H9 (cell line): ENCODE measurements around the gene NUP88. TPM values are rescaled to one million over a fixed set of nuclear protein-coding genes. Genes with fewer than 3 reads are reported as not detected.

Source experiments
- DNase-seq: peaks from one replicate; pipeline ENCODE4 v3.0.0-alpha.2; 2017
- H2AFZ ChIP-seq: one replicate; pipeline ENCODE4 v1.6.1; 2013; ENCODE audit warnings: mild to moderate bottlenecking, low read length, control low read depth, moderate library complexity
- H2AK5ac ChIP-seq: 2 replicates; pipeline ENCODE4 v1.6.1; 2013; ENCODE audit warnings: low read length, control low read depth, mixed read lengths; ENCODE audit not compliant: insufficient read length
- H2BK120ac ChIP-seq: one replicate; pipeline ENCODE4 v1.6.1; 2013; ENCODE audit warnings: low read depth, mild to moderate bottlenecking, low read length, control low read depth, inconsistent platforms; ENCODE audit not compliant: poor library complexity, severe bottlenecking
- H2BK12ac ChIP-seq: 2 replicates; pipeline ENCODE4 v1.6.1; 2013; ENCODE audit warnings: low read length, control low read depth, mixed read lengths, low read depth; ENCODE audit not compliant: insufficient read length
- H2BK15ac ChIP-seq: 2 replicates; pipeline ENCODE4 v1.6.1; 2013; ENCODE audit warnings: low read depth, low read length, control low read depth
- H2BK20ac ChIP-seq: one replicate; pipeline ENCODE4 v1.6.1; 2013; ENCODE audit warnings: low read depth, mild to moderate bottlenecking, low read length, control low read depth, inconsistent platforms; ENCODE audit not compliant: poor library complexity, severe bottlenecking
- H2BK5ac ChIP-seq: 2 replicates; pipeline ENCODE4 v1.6.1; 2013; ENCODE audit warnings: low read length, control low read depth, mixed read lengths; ENCODE audit not compliant: insufficient read length
- H3K14ac ChIP-seq: 2 replicates; pipeline ENCODE4 v1.6.1; 2013; ENCODE audit warnings: low read length, control low read depth; ENCODE audit not compliant: insufficient read depth
- H3K18ac ChIP-seq: 2 replicates; pipeline ENCODE4 v1.6.1; 2013; ENCODE audit warnings: low read depth, mild to moderate bottlenecking, mixed read lengths, low read length, control low read depth; ENCODE audit not compliant: insufficient read length
- H3K23ac ChIP-seq: 2 replicates; pipeline ENCODE4 v1.6.1; 2013; ENCODE audit warnings: low read length, control low read depth, mixed read lengths, low read depth; ENCODE audit not compliant: insufficient read length
- H3K23me2 ChIP-seq: 2 replicates; pipeline ENCODE4 v1.6.1; 2013; ENCODE audit warnings: low read depth, mild to moderate bottlenecking, mixed read lengths, low read length, control low read depth; ENCODE audit not compliant: insufficient read length, poor library complexity, severe bottlenecking
- H3K27ac ChIP-seq: 2 replicates; pipeline ENCODE4 v1.5.1; 2013; ENCODE audit warnings: low read length, control low read depth, mixed read lengths, low read depth; ENCODE audit not compliant: insufficient read length
- H3K27me3 ChIP-seq: 2 replicates; pipeline ENCODE4 v1.6.1; 2013; ENCODE audit warnings: low read length, control low read depth, inconsistent platforms; ENCODE audit not compliant: insufficient read depth
- H3K4ac ChIP-seq: 2 replicates; pipeline ENCODE4 v1.6.1; 2013; ENCODE audit warnings: low read depth, mild to moderate bottlenecking, control low read depth, inconsistent platforms, low read length, moderate library complexity
- H3K4me1 ChIP-seq: 2 replicates; pipeline ENCODE4 v1.6.1; 2013; ENCODE audit warnings: low read length, control low read depth, inconsistent platforms; ENCODE audit not compliant: insufficient read depth
- H3K4me2 ChIP-seq: 2 replicates; pipeline ENCODE4 v1.6.1; 2013; ENCODE audit warnings: low read length, control low read depth, mixed read lengths; ENCODE audit not compliant: insufficient read length, insufficient read depth
- H3K56ac ChIP-seq: 2 replicates; pipeline ENCODE4 v1.6.1; 2013; ENCODE audit warnings: low read depth, mild to moderate bottlenecking, mixed read lengths, low read length, control low read depth; ENCODE audit not compliant: insufficient read length
- H3K79me1 ChIP-seq: 2 replicates; pipeline ENCODE4 v1.6.1; 2013; ENCODE audit warnings: low read depth, mild to moderate bottlenecking, moderate library complexity, low read length, control low read depth, inconsistent platforms; ENCODE audit not compliant: insufficient read depth, poor library complexity, severe bottlenecking
- H3K79me2 ChIP-seq: 2 replicates; pipeline ENCODE4 v1.6.1; 2013; ENCODE audit warnings: low read length, control low read depth, inconsistent platforms; ENCODE audit not compliant: insufficient read depth
- H3K9ac ChIP-seq: 2 replicates; pipeline ENCODE4 v1.6.1; 2013; ENCODE audit warnings: low read length, control low read depth, mixed read lengths; ENCODE audit not compliant: insufficient read length; ENCODE audit errors: extremely low read depth
- H3K9me3 ChIP-seq: one replicate; pipeline ENCODE4 v1.6.1; 2013; ENCODE audit warnings: low read depth, low read length, inconsistent platforms; ENCODE audit not compliant: control insufficient read depth
- H3T11ph ChIP-seq: one replicate; pipeline ENCODE4 v1.6.1; 2013; ENCODE audit warnings: mild to moderate bottlenecking, low read length, control low read depth, inconsistent platforms
- H4K20me1 ChIP-seq: one replicate; pipeline ENCODE4 v1.6.1; 2013; ENCODE audit not compliant: control insufficient read depth, insufficient read length, insufficient read depth
- H4K5ac ChIP-seq: 2 replicates; pipeline ENCODE4 v1.6.1; 2013; ENCODE audit warnings: low read depth, mild to moderate bottlenecking, mixed read lengths, low read length, control low read depth; ENCODE audit not compliant: insufficient read length
- H4K8ac ChIP-seq: replicated peaks from 2 replicates; pipeline ENCODE4 v1.6.1; 2013; ENCODE audit warnings: low read length, control low read depth, mixed read lengths, low read depth; ENCODE audit not compliant: insufficient read length
- H4K91ac ChIP-seq: 2 replicates; pipeline ENCODE4 v1.6.1; 2013; ENCODE audit warnings: low read depth, mild to moderate bottlenecking, moderate library complexity, mixed read lengths, low read length, control low read depth; ENCODE audit not compliant: insufficient read length
- H3K27ac Mint-ChIP-seq, 3 experiments: 2 replicates in 2 of 3; 3 replicates in 1 of 3; pipeline ENCODE4 v1.8.0; 2020 to 2021; ENCODE audit warnings: mixed read lengths in 3 of 3, mild to moderate bottlenecking in 1 of 3, moderate library complexity in 1 of 3
- H3K27me3 Mint-ChIP-seq: 2 replicates; pipeline ENCODE4 v1.8.0; 2021; ENCODE audit warnings: low read depth, mild to moderate bottlenecking, moderate library complexity, mixed read lengths
- H3K36me3 Mint-ChIP-seq, 3 experiments: 2 replicates in 2 of 3; 3 replicates in 1 of 3; pipeline ENCODE4 v1.8.0; 2020 to 2021; ENCODE audit warnings: low read depth in 3 of 3, mixed read lengths in 3 of 3; ENCODE audit not compliant: insufficient read depth in 1 of 3
- H3K4me1 Mint-ChIP-seq, 2 experiments: 2 replicates each; pipeline ENCODE4 v1.8.0; 2020; ENCODE audit warnings: mixed read lengths in 2 of 2
- H3K4me3 Mint-ChIP-seq, 2 experiments: 2 replicates in 1 of 2; 3 replicates in 1 of 2; pipeline ENCODE4 v1.8.0; 2020 to 2021; ENCODE audit warnings: mild to moderate bottlenecking in 2 of 2, mixed read lengths in 2 of 2, moderate library complexity in 1 of 2
- H3K9me3 Mint-ChIP-seq, 2 experiments: 2 replicates in 1 of 2; 3 replicates in 1 of 2; pipeline ENCODE4 v1.8.0; 2020; ENCODE audit warnings: mild to moderate bottlenecking in 2 of 2, mixed read lengths in 2 of 2, moderate library complexity in 1 of 2
- WGBS: extraction: QIAGEN DNeasy Blood & Tissue Kit; methylation state at CpG from one replicate; pipeline ENCODE4 v1.1.7; 2013; ENCODE audit warnings: missing lambda C conversion rate, low lambda C conversion rate, mixed read lengths; ENCODE audit not compliant: insufficient read length; ENCODE audit errors: extremely low coverage; 5-methylcytosine and 5-hydroxymethylcytosine counted together
- total RNA-seq: library from RNA; stranded (reverse); gene quantifications from 2 replicates; pipeline ENCODE4 v1.2.1, GENCODE V29; 2021
- TF ChIP-seq, protein P1 (sequence below): fragments of 200-600 bp; sonication (generic); conservative IDR thresholded peaks from 3 replicates; pipeline ENCODE4 v1.8.0; 2021; ENCODE audit warnings: antibody characterized with exemption, mild to moderate bottlenecking

NUP88 gene
- total RNA-seq, 1 experiment from 2014 or later = 98.2 TPM

DNA sequence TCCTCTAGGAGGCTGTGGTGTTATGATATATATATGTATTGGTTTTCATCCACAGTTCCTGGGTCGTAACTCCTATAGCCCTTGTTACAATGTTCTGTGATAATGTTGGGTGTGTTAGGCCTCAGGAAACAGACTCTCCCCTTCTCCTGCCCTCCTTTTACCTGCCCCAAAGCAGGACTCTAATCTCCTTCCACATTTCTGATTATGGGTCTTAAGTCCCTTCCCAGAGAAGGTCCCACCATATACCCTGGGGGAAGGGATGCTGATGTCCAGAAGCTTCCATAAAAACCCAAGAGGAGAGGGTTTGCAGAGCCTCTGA is 19.9 kb upstream of the NUP88 start:
- no peak overlapping the region for H2AK5ac ChIP-seq

More for the DNA sequence above, 19.9 kb upstream of the NUP88 start:
- Histone ChIP-seq H3K14ac (no peak overlapping the region), H2BK20ac (no peak overlapping the region), H2AFZ (no peak overlapping the region), H3K9ac (peak overlapping the region; percentile 26), H4K8ac (no peak overlapping the region), H3K4me2 (peak overlapping the region; percentile 56), H3K9me3 (no peaks in the 10 kb centered on the region), H3K23ac (no peak overlapping the region), H3K56ac (no peak overlapping the region), H3K27me3 (no peaks in the 10 kb centered on the region), H2BK12ac (no peak overlapping the region), H3K27ac (no peak overlapping the region), H4K91ac (no peak overlapping the region), H3K4ac (no peak overlapping the region), H3K4me1 (no peaks in the 10 kb centered on the region; the same call in 1 of the 2 replicates), H3K79me1 (peaks cover 6% of the 10 kb centered on the region), H3K18ac (no peak overlapping the region), H3K79me2 (peaks cover 15% of the 10 kb centered on the region; the same call in 1 of the 2 replicates), H3T11ph (no peak overlapping the region), H4K5ac (no peak overlapping the region), H4K20me1 (no peaks in the 10 kb centered on the region), H2BK15ac (no peak overlapping the region), H2BK5ac (no peak overlapping the region), H2BK120ac (no peak overlapping the region), H3K23me2 (no peaks in the 10 kb centered on the region)
- Mint-ChIP-seq H3K9me3 (no peaks in the 10 kb centered on the region), H3K27me3 (no peaks in the 10 kb centered on the region), H3K4me1 (peaks cover 20 to 23% of the 10 kb centered on the region in 2 experiments), H3K27ac (peak overlapping the region; percentile 73 to 87 (median 73); a peak in 5 of 7 replicates), H3K36me3 (peaks cover 37 to 64% (median 54%) of the 10 kb centered on the region in 3 experiments), H3K4me3 (peak overlapping the region; percentile 85 to 86)
- TF ChIP-seq, protein P1, sequence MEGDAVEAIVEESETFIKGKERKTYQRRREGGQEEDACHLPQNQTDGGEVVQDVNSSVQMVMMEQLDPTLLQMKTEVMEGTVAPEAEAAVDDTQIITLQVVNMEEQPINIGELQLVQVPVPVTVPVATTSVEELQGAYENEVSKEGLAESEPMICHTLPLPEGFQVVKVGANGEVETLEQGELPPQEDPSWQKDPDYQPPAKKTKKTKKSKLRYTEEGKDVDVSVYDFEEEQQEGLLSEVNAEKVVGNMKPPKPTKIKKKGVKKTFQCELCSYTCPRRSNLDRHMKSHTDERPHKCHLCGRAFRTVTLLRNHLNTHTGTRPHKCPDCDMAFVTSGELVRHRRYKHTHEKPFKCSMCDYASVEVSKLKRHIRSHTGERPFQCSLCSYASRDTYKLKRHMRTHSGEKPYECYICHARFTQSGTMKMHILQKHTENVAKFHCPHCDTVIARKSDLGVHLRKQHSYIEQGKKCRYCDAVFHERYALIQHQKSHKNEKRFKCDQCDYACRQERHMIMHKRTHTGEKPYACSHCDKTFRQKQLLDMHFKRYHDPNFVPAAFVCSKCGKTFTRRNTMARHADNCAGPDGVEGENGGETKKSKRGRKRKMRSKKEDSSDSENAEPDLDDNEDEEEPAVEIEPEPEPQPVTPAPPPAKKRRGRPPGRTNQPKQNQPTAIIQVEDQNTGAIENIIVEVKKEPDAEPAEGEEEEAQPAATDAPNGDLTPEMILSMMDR = peak; percentile 30; the same call in 2 of the 3 replicates
- no CpG with 5 or more reads among the region's 1 CpG for WGBS
- no peak for DNase-seq
